HCT116 (cell line): ENCODE data around the gene ZC3H12D. TPM values are rescaled to one million over a fixed set of nuclear protein-coding genes. Genes with fewer than 3 reads are reported as not detected.

Experiments
- ATAC-seq: fragments of 200-7000 bp; cut with Tn5 transposase; 2 replicates; pipeline ENCODE4 v1.9.1; 2020; ENCODE audit warnings: mild to moderate bottlenecking, moderate library complexity
- BruUV-seq: library from RNA; stranded (reverse); fragments of 400-500 nt; replicated peaks from 2 replicates; lab custom pipeline; 2021; lab: Mats Ljungman, UMichigan
- CTCF ChIA-PET: fragments of 300-600 bp; sonication (Branson Sonifier 250); formaldehyde crosslinking; loops from one replicate; lab custom pipeline; 2021; ENCODE audit warnings: antibody characterized with exemption; lab: Charles Lee
- POLR2A ChIA-PET: fragments of 300-600, 350-600 bp; sonication (Branson Sonifier 250); formaldehyde crosslinking; loops from one replicate; lab custom pipeline; 2021; ENCODE audit warnings: antibody characterized with exemption; lab: Charles Lee
- RAD21 ChIA-PET, 2 experiments: fragments of 300-600 bp; sonication (Branson Sonifier 250); formaldehyde crosslinking; loops; one replicate each; lab custom pipeline; 2023; ENCODE audit warnings: low total read pairs in 2 of 2; ENCODE audit not compliant: uncharacterized antibody in 2 of 2, unreplicated experiment in 2 of 2, low non-redundant PET in 1 of 2; lab: Charles Lee
- DNase-seq: peaks from one replicate; pipeline ENCODE4 v3.0.0-alpha.2; 2010; ENCODE audit warnings: low read depth, low spot score
- H2AFZ ChIP-seq: fragments of 200-600 bp; shearing (Covaris generic), sonication (generic); 2 replicates; pipeline ENCODE4 v1.6.1; 2017; ENCODE audit warnings: low read depth, mixed run types, mixed read lengths, antibody characterized with exemption, low read length; ENCODE audit not compliant: poor library complexity, severe bottlenecking
- H3K27ac ChIP-seq: 2 replicates; pipeline ENCODE4 v1.5.1; 2012; ENCODE audit warnings: low read depth, low read length
- H3K27me3 ChIP-seq: fragments of 200-600 bp; sonication (generic); 2 replicates; pipeline ENCODE4 v1.6.1; 2016; ENCODE audit warnings: mixed run types, low read length, mixed read lengths; ENCODE audit not compliant: insufficient read depth
- H3K36me3 ChIP-seq, 2 experiments: fragments of 200-500 bp in 1 of 2; fragments of 200-600 bp in 1 of 2; sonication (Bioruptor generic) in 1 of 2; sonication (generic) in 1 of 2; 2 replicates each; pipeline versions ENCODE4 v1.5.1 to v1.6.1; 2014 to 2016; ENCODE audit warnings: low read length in 2 of 2, inconsistent platforms in 1 of 2, mixed read lengths in 1 of 2, mixed run types in 1 of 2; ENCODE audit not compliant: insufficient read depth in 2 of 2, control insufficient read depth in 1 of 2
- H3K4me1 ChIP-seq, 2 experiments: fragments of 200-600 bp in 1 of 2; sonication (generic) in 1 of 2; 2 replicates each; pipeline versions ENCODE4 v1.5.1 to v1.6.1; 2012 to 2017; ENCODE audit warnings: low read length in 2 of 2, inconsistent platforms in 1 of 2, mild to moderate bottlenecking in 1 of 2, mixed read lengths in 1 of 2, mixed run types in 1 of 2, moderate library complexity in 1 of 2; ENCODE audit not compliant: insufficient read depth in 2 of 2, control insufficient read depth in 1 of 2
- H3K4me2 ChIP-seq: fragments of 200-600 bp; sonication (generic); 2 replicates; pipeline ENCODE4 v1.6.1; 2017; ENCODE audit warnings: mixed run types, low read length, mixed read lengths
- H3K4me3 ChIP-seq, 2 experiments: fragments of 200-600 bp in 1 of 2; sonication (generic) in 1 of 2; replicated peaks in 1 of 2; 2 replicates each; pipeline ENCODE4 v1.5.1; 2011 to 2016; ENCODE audit warnings: low read length in 2 of 2, control low read depth in 1 of 2, low read depth in 1 of 2, mild to moderate bottlenecking in 1 of 2, mixed read lengths in 1 of 2, mixed run types in 1 of 2
- H3K79me2 ChIP-seq: fragments of 200-600 bp; sonication (generic); 2 replicates; pipeline ENCODE4 v1.6.1; 2017; ENCODE audit warnings: mild to moderate bottlenecking, mixed run types, low read length, moderate library complexity, mixed read lengths; ENCODE audit not compliant: insufficient read depth
- H3K9ac ChIP-seq: fragments of 200-600 bp; sonication (generic); 2 replicates; pipeline ENCODE4 v1.6.1; 2016; ENCODE audit warnings: low read length, mixed read lengths
- H3K9me2 ChIP-seq: fragments of 200-600 bp; sonication (generic), shearing (Covaris generic); 2 replicates; pipeline ENCODE4 v1.6.1; 2017; ENCODE audit warnings: mixed run types, mild to moderate bottlenecking, moderate library complexity; ENCODE audit not compliant: insufficient read depth
- H3K9me3 ChIP-seq, 2 experiments: fragments of 200-500 bp in 1 of 2; fragments of 200-600 bp in 1 of 2; sonication (Bioruptor generic) in 1 of 2; sonication (generic) in 1 of 2; 2 replicates each; pipeline ENCODE4 v1.6.1; 2014 to 2017; ENCODE audit warnings: low read length in 2 of 2, mixed read lengths in 2 of 2, inconsistent platforms in 1 of 2, low read depth in 1 of 2, mild to moderate bottlenecking in 1 of 2, mixed run types in 1 of 2, moderate library complexity in 1 of 2; ENCODE audit not compliant: control insufficient read depth in 1 of 2, insufficient read depth in 1 of 2
- H4K20me1 ChIP-seq: fragments of 200-600 bp; sonication (generic), shearing (Covaris generic); 2 replicates; pipeline ENCODE4 v1.6.1; 2017; ENCODE audit warnings: mixed run types, mild to moderate bottlenecking, moderate library complexity; ENCODE audit not compliant: insufficient read depth
- CBX3 ChIP-seq: IDR thresholded peaks from 2 replicates; pipeline ENCODE4 v1.6.1; 2012; ENCODE audit warnings: low read depth
- EGR1 ChIP-seq: IDR thresholded peaks from 2 replicates; pipeline ENCODE4 v1.6.1; 2012; ENCODE audit warnings: low read depth
- EZH2 ChIP-seq: fragments of 200-600 bp; sonication (generic); IDR thresholded peaks from 2 replicates; pipeline ENCODE4 v1.6.1; 2017; ENCODE audit warnings: antibody characterized with exemption, mixed run types
- FOSL1 ChIP-seq: IDR thresholded peaks from 2 replicates; pipeline ENCODE4 v1.6.1; 2012; ENCODE audit warnings: low read depth
- JUND ChIP-seq: IDR thresholded peaks from 2 replicates; pipeline ENCODE4 v1.6.1; 2012
- POLR2A ChIP-seq: IDR thresholded peaks from 2 replicates; pipeline ENCODE4 v1.7.0; 2011; ENCODE audit warnings: borderline replicate concordance; ENCODE audit not compliant: insufficient read depth, insufficient read length; ENCODE audit errors: extremely low read depth
- POLR2AphosphoS5 ChIP-seq: IDR thresholded peaks from 2 replicates; pipeline ENCODE4 v1.6.1; 2011; ENCODE audit warnings: mild to moderate bottlenecking, low read depth, low read length, moderate library complexity
- RAD21 ChIP-seq: IDR thresholded peaks from 2 replicates; pipeline ENCODE4 v1.6.1; 2012; ENCODE audit warnings: low read depth, mild to moderate bottlenecking
- SRF ChIP-seq: IDR thresholded peaks from 2 replicates; pipeline ENCODE4 v1.6.1; 2012; ENCODE audit warnings: low read depth
- TCF7L2 ChIP-seq: IDR thresholded peaks from 2 replicates; pipeline ENCODE4 v1.7.0; 2011; ENCODE audit warnings: borderline replicate concordance, inconsistent platforms; ENCODE audit not compliant: insufficient read depth, insufficient read length; ENCODE audit errors: extremely low read depth
- YY1 ChIP-seq: IDR thresholded peaks from 2 replicates; pipeline ENCODE4 v1.6.1; 2011; ENCODE audit warnings: low read length, low read depth, moderate library complexity, mild to moderate bottlenecking; ENCODE audit not compliant: insufficient replicate concordance; ENCODE audit errors: extremely low read depth
- ZFX ChIP-seq: fragments of 450-650 bp; IDR thresholded peaks from 2 replicates; pipeline ENCODE4 v1.6.1; 2017
- ZNF274 ChIP-seq: fragments of 200-500 bp; sonication (Bioruptor generic); IDR thresholded peaks from 2 replicates; pipeline ENCODE4 v1.6.1; 2014; ENCODE audit warnings: mild to moderate bottlenecking, low read depth, low read length, inconsistent platforms
- intact Hi-C: fragments of 100-400 bp; cut with micrococcal nuclease; formaldehyde crosslinking; loops from 2 replicates; pipeline ENCODE4 v1.10.0; 2022
- total RNA-seq: library from RNA; stranded (reverse); gene quantifications from one replicate; pipeline ENCODE4 v1.2.1, GENCODE V29; 2021; ENCODE audit not compliant: unreplicated experiment
- TF ChIP-seq, protein P1 (sequence below): IDR thresholded peaks from 2 replicates; pipeline ENCODE4 v1.6.1; 2011; ENCODE audit warnings: mild to moderate bottlenecking, low read length, moderate library complexity; ENCODE audit not compliant: insufficient replicate concordance; ENCODE audit errors: extremely low read depth
- TF ChIP-seq, protein P2 (sequence below): IDR thresholded peaks from 2 replicates; pipeline ENCODE4 v1.6.1; 2012; ENCODE audit warnings: low read depth
- TF ChIP-seq, protein P3 (sequence below): IDR thresholded peaks from 2 replicates; pipeline ENCODE4 v1.6.1; 2012
- TF ChIP-seq, protein P4 (sequence below), 3 experiments: fragments of 200-600 bp in 1 of 3; sonication (generic) in 1 of 3; IDR thresholded peaks in 2 of 3; conservative IDR thresholded peaks in 1 of 3; 2 replicates each; pipeline ENCODE4 v1.5.1; 2012 to 2017; ENCODE audit warnings: low read depth in 2 of 3, low read length in 2 of 3, antibody characterized with exemption in 1 of 3, borderline replicate concordance in 1 of 3, control low read depth in 1 of 3, mild to moderate bottlenecking in 1 of 3, mixed read lengths in 1 of 3, mixed run types in 1 of 3, moderate library complexity in 1 of 3; ENCODE audit not compliant: insufficient read depth in 1 of 3

Gene ZC3H12D
- total RNA-seq, 1 experiment from 2014 or later, result 0.30 TPM

DNA sequence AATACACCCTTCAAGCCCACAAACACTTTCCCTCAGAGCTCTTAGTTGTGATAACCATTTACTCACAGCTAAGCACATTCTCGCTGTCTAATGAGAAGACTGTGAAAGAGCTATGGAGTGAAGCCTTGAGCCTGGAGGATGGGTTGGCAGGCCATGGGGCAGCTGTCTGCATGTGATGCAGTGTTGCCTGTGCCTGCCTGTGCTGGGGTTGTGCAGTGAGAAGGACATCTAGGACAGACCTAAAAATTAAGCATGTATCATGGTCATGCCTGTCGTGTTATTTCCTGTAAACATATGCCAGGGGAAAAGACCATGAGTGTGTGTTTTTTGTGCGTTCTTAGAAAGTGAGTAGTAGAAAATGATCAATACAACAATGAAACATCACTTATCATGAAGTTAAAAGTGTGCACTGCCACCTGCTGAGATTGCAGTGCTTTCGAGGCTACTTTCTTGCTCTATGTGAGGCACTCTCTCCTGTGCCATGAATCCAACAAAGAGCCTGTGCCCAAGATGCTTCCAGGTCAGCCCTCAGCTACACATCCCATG is 8.1 kb upstream of the ZC3H12D start:
- no peaks in the 10 kb centered on the region for H3K27me3 ChIP-seq
- BruUV-seq, result no TSS peak
- no peak overlapping the region for H3K9ac ChIP-seq
- TF ChIP-seq, protein P1, sequence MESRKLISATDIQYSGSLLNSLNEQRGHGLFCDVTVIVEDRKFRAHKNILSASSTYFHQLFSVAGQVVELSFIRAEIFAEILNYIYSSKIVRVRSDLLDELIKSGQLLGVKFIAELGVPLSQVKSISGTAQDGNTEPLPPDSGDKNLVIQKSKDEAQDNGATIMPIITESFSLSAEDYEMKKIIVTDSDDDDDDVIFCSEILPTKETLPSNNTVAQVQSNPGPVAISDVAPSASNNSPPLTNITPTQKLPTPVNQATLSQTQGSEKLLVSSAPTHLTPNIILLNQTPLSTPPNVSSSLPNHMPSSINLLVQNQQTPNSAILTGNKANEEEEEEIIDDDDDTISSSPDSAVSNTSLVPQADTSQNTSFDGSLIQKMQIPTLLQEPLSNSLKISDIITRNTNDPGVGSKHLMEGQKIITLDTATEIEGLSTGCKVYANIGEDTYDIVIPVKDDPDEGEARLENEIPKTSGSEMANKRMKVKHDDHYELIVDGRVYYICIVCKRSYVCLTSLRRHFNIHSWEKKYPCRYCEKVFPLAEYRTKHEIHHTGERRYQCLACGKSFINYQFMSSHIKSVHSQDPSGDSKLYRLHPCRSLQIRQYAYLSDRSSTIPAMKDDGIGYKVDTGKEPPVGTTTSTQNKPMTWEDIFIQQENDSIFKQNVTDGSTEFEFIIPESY, result no peak
- TF ChIP-seq CBX3, result no peak
- no peak for TF ChIP-seq SRF
- no peak for TF ChIP-seq ZNF274
- TF ChIP-seq RAD21, result no peak; the same call in 1 of the 2 replicates
- no peak for TF ChIP-seq YY1
- TF ChIP-seq POLR2AphosphoS5, result no peak
- no peak for TF ChIP-seq ZFX
- TF ChIP-seq, protein P2, sequence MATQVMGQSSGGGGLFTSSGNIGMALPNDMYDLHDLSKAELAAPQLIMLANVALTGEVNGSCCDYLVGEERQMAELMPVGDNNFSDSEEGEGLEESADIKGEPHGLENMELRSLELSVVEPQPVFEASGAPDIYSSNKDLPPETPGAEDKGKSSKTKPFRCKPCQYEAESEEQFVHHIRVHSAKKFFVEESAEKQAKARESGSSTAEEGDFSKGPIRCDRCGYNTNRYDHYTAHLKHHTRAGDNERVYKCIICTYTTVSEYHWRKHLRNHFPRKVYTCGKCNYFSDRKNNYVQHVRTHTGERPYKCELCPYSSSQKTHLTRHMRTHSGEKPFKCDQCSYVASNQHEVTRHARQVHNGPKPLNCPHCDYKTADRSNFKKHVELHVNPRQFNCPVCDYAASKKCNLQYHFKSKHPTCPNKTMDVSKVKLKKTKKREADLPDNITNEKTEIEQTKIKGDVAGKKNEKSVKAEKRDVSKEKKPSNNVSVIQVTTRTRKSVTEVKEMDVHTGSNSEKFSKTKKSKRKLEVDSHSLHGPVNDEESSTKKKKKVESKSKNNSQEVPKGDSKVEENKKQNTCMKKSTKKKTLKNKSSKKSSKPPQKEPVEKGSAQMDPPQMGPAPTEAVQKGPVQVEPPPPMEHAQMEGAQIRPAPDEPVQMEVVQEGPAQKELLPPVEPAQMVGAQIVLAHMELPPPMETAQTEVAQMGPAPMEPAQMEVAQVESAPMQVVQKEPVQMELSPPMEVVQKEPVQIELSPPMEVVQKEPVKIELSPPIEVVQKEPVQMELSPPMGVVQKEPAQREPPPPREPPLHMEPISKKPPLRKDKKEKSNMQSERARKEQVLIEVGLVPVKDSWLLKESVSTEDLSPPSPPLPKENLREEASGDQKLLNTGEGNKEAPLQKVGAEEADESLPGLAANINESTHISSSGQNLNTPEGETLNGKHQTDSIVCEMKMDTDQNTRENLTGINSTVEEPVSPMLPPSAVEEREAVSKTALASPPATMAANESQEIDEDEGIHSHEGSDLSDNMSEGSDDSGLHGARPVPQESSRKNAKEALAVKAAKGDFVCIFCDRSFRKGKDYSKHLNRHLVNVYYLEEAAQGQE, result no peak
- TF ChIP-seq EGR1, result no peak
- no peak for TF ChIP-seq JUND
- TF ChIP-seq, protein P3, sequence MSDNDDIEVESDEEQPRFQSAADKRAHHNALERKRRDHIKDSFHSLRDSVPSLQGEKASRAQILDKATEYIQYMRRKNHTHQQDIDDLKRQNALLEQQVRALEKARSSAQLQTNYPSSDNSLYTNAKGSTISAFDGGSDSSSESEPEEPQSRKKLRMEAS, result no peak
- no peak for TF ChIP-seq POLR2A
- TF ChIP-seq TCF7L2, result no peak
- TF ChIP-seq FOSL1, result no peak
- no peak for TF ChIP-seq EZH2
- TF ChIP-seq, protein P4, sequence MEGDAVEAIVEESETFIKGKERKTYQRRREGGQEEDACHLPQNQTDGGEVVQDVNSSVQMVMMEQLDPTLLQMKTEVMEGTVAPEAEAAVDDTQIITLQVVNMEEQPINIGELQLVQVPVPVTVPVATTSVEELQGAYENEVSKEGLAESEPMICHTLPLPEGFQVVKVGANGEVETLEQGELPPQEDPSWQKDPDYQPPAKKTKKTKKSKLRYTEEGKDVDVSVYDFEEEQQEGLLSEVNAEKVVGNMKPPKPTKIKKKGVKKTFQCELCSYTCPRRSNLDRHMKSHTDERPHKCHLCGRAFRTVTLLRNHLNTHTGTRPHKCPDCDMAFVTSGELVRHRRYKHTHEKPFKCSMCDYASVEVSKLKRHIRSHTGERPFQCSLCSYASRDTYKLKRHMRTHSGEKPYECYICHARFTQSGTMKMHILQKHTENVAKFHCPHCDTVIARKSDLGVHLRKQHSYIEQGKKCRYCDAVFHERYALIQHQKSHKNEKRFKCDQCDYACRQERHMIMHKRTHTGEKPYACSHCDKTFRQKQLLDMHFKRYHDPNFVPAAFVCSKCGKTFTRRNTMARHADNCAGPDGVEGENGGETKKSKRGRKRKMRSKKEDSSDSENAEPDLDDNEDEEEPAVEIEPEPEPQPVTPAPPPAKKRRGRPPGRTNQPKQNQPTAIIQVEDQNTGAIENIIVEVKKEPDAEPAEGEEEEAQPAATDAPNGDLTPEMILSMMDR (IDR thresholded peaks at IDR 0.05 in 2 of 3, conservative IDR thresholded peaks at IDR 0.05 in 1 of 3; ENCODE audit: borderline replicate concordance in 1 of 3, insufficient read depth in 1 of 3, low read depth in 2 of 3, low read length in 2 of 3), result no peak
- no peak overlapping the region for H3K4me3 ChIP-seq
- no peak overlapping the region for H3K27ac ChIP-seq
- ChIA-PET RAD21 (no interaction called here), CTCF (no interaction called here), POLR2A (no interaction called here)
- no peaks in the 10 kb centered on the region for H3K9me3 ChIP-seq
- H4K20me1 ChIP-seq, result no peaks in the 10 kb centered on the region
- no peaks in the 10 kb centered on the region for H3K36me3 ChIP-seq
- H3K4me2 ChIP-seq, result no peak overlapping the region
- H3K79me2 ChIP-seq, result no peaks in the 10 kb centered on the region
- ATAC-seq (no peak), DNase-seq (no peak)
- no peaks in the 10 kb centered on the region for H3K9me2 ChIP-seq
- no peak overlapping the region for H2AFZ ChIP-seq
- intact Hi-C loops, result no loop called here
- peaks cover 0 to 4% of the 10 kb centered on the region in 2 experiments; a peak in 1 of 4 replicates for H3K4me1 ChIP-seq
